H1 (cell line): ENCODE data around the gene DNAJC22. TPM values are rescaled to one million over a fixed set of nuclear protein-coding genes. Genes with fewer than 3 reads are reported as not detected.

Experiments used
- polyA plus RNA-seq, 7 experiments: library from polyadenylated mRNA; depleted of rRNA in 3 of 7; stranded (reverse) in 5 of 7; unstranded in 2 of 7; fragments of >200 nt in 5 of 7; fragments of 200-250 nt in 2 of 7; gene quantifications; 1 replicate in 5 of 7; 2 replicates in 1 of 7; 4 replicates in 1 of 7; pipeline versions ENCODE4 v1.2.1 to v1.2.3, GENCODE V29; 2011 to 2013; ENCODE audit warnings: missing spikeins in 2 of 7, mixed read lengths in 2 of 7
- total RNA-seq: library from RNA; stranded (reverse); fragmentation: NEBNext Ultra II Directional; extraction: Animal tissue kit (Norgen Biotek cat#: 25700); gene quantifications from 2 replicates; pipeline ENCODE4 v1.2.1, GENCODE V29; 2021

The DNAJC22 gene
- total and polyA plus RNA-seq, 2 of the 8 experiments (the other 6 are each of a cell fraction or from before 2014, with no cell fraction given) = 0.20 to 0.39 TPM

Other genes starting within 250 kb of the DNAJC22 start
- gene LMBR1L, start 236.0 kb upstream of the DNAJC22 start, total RNA-seq = 47.7 and 49.6 TPM in 2 replicates
- gene LMBR1L, start 236.0 kb upstream of the DNAJC22 start, polyA plus RNA-seq (2011; rRNA removed) = 36.6 and 54.6 TPM in 2 replicates
- 2,092 and 2,144 TPM in 2 replicates for gene TUBA1B, start 215.5 kb upstream of the DNAJC22 start, total RNA-seq
- gene TUBA1B, start 215.5 kb upstream of the DNAJC22 start, polyA plus RNA-seq (2011; rRNA removed) = 5,662 and 6,837 TPM in 2 replicates
- gene TUBA1A, start 157.8 kb upstream of the DNAJC22 start, total RNA-seq = 283 and 290 TPM in 2 replicates
- 789 and 1,018 TPM in 2 replicates for gene TUBA1A, start 157.8 kb upstream of the DNAJC22 start, polyA plus RNA-seq (2011; rRNA removed)
- gene TUBA1C, start 81.8 kb upstream of the DNAJC22 start, total RNA-seq = 504 and 533 TPM in 2 replicates
- 2,291 and 3,101 TPM in 2 replicates for gene TUBA1C, start 81.8 kb upstream of the DNAJC22 start, polyA plus RNA-seq (2011; rRNA removed)
- 0.96 and 1.4 TPM in 2 replicates for gene PRPH, start 51.7 kb upstream of the DNAJC22 start, total RNA-seq
- 0.79 and 1.1 TPM in 2 replicates for gene PRPH, start 51.7 kb upstream of the DNAJC22 start, polyA plus RNA-seq (2011; rRNA removed)
- 52.0 and 54.0 TPM in 2 replicates for gene TROAP, start 23.6 kb upstream of the DNAJC22 start, total RNA-seq
- gene TROAP, start 23.6 kb upstream of the DNAJC22 start, polyA plus RNA-seq (2011; rRNA removed) = 36.7 and 54.7 TPM in 2 replicates
- 0.28 and 0.59 TPM in 2 replicates for gene C1QL4, start 9.7 kb upstream of the DNAJC22 start, total RNA-seq
- gene C1QL4, start 9.7 kb upstream of the DNAJC22 start, polyA plus RNA-seq (2011; rRNA removed) = 0.63 and 0.77 TPM in 2 replicates
- gene SPATS2, start 20.6 kb downstream of the DNAJC22 start, total RNA-seq = 21.3 and 24.5 TPM in 2 replicates
- gene SPATS2, start 20.6 kb downstream of the DNAJC22 start, polyA plus RNA-seq (2011; rRNA removed) = 12.7 and 19.2 TPM in 2 replicates
- 0.24 and 0.36 TPM in 2 replicates for gene KCNH3, start 192.1 kb downstream of the DNAJC22 start, total RNA-seq
- 0.47 and 0.50 TPM in 2 replicates for gene KCNH3, start 192.1 kb downstream of the DNAJC22 start, polyA plus RNA-seq (2011; rRNA removed)
- 90.3 and 92.5 TPM in 2 replicates for gene MCRS1, start 221.3 kb downstream of the DNAJC22 start, total RNA-seq
- gene MCRS1, start 221.3 kb downstream of the DNAJC22 start, polyA plus RNA-seq (2011; rRNA removed) = 139 and 170 TPM in 2 replicates